ENCODE measurements around the gene SORCS3. TPM values are rescaled to one million over a fixed set of nuclear protein-coding genes. Genes with fewer than 3 reads are reported as not detected.

The SORCS3 gene
- polyA plus RNA-seq, 3 donors = not detected

GRCh38 chr10:105181626-105182025 is 540.5 kb downstream of the SORCS3 start:
- Histone ChIP-seq H3K4me1 (ENCODE audit: control insufficient read depth in 1 of 2, insufficient read depth in 2 of 2, low read length in 2 of 2) (no peaks in the 10 kb centered on the region), H4K20me1 (ENCODE audit: insufficient read depth, low read length) (no peaks in the 10 kb centered on the region), H3K27me3 (ENCODE audit: control insufficient read depth in 2 of 2, insufficient read depth in 2 of 2, low read length in 2 of 2) (no peaks in the 10 kb centered on the region), H3K9ac (ENCODE audit: insufficient read depth, low read length, poor library complexity, severe bottlenecking) (no peak overlapping the region), H3K4me2 (replicated peaks; ENCODE audit: extremely low read depth, low read length, poor library complexity, severe bottlenecking) (no peak overlapping the region), H3K27ac (ENCODE audit: low read depth in 1 of 2, low read length in 2 of 2) (no peak overlapping the region), H3K9me3 (replicated peaks in 1 of 2; ENCODE audit: control insufficient read depth in 1 of 2, insufficient read depth in 1 of 2, low read length in 2 of 2) (no peaks in the 10 kb centered on the region), H3K79me2 (ENCODE audit: insufficient read depth, low read length) (no peaks in the 10 kb centered on the region), H2AFZ (ENCODE audit: insufficient read depth, low read depth, low read length, poor library complexity, severe bottlenecking) (no peak overlapping the region), H3K36me3 (replicated peaks in 1 of 2; ENCODE audit: control insufficient read depth in 1 of 2, insufficient read depth in 2 of 2, low read length in 2 of 2) (no peaks in the 10 kb centered on the region), H3K4me3 (replicated peaks in 1 of 3; ENCODE audit: low read depth in 2 of 3, low read length in 3 of 3) (no peak overlapping the region)
- H3K4me1 Mint-ChIP-seq = no peaks in the 10 kb centered on the region
- no peak for DNase-seq
- H3K4me3 Mint-ChIP-seq = no peak overlapping the region
- H3K36me3 Mint-ChIP-seq = no peaks in the 10 kb centered on the region
- intact Hi-C loops (cut with micrococcal nuclease) = no loop called here
- H3K27ac Mint-ChIP-seq = no peak overlapping the region
- TF ChIP-seq CTCF (IDR thresholded peaks at IDR 0.05) = no peak
- H3K27me3 Mint-ChIP-seq (ENCODE audit: low read depth in 3 of 3) = no peaks in the 10 kb centered on the region
- H3K9me3 Mint-ChIP-seq = no peaks in the 10 kb centered on the region

- H3K4me3 Mint-ChIP-seq = no peak overlapping the region
- no peak for TF ChIP-seq CTCF (IDR thresholded peaks at IDR 0.05)
- no peak overlapping the region for H3K4me2 ChIP-seq (replicated peaks; ENCODE audit: extremely low read depth, low read length, poor library complexity, severe bottlenecking)
- intact Hi-C loops (cut with micrococcal nuclease) = no loop called here
- no peak for DNase-seq
- no peaks in the 10 kb centered on the region for H3K36me3 Mint-ChIP-seq
- H3K4me3 ChIP-seq (replicated peaks in 1 of 3; ENCODE audit: low read depth in 2 of 3, low read length in 3 of 3) = no peak overlapping the region
- no peaks in the 10 kb centered on the region for H3K4me1 Mint-ChIP-seq
- 95% methylated on average over 4 of the region's 4 CpGs for WGBS (ENCODE audit: insufficient coverage)
- H3K27me3 Mint-ChIP-seq (ENCODE audit: low read depth in 3 of 3) = peaks cover 0 to 3% (median 0%) of the 10 kb centered on the region in 3 donors
- H3K9me3 Mint-ChIP-seq = no peaks in the 10 kb centered on the region
- H3K9me3 ChIP-seq (replicated peaks in 1 of 2; ENCODE audit: control insufficient read depth in 1 of 2, insufficient read depth in 1 of 2, low read length in 2 of 2) = no peaks in the 10 kb centered on the region
- H3K4me1 ChIP-seq (ENCODE audit: control insufficient read depth in 1 of 2, insufficient read depth in 2 of 2, low read length in 2 of 2) = no peaks in the 10 kb centered on the region
- no peaks in the 10 kb centered on the region for H4K20me1 ChIP-seq (ENCODE audit: insufficient read depth, low read length)
- H3K36me3 ChIP-seq (replicated peaks in 1 of 2; ENCODE audit: control insufficient read depth in 1 of 2, insufficient read depth in 2 of 2, low read length in 2 of 2) = no peaks in the 10 kb centered on the region
- H2AFZ ChIP-seq (ENCODE audit: insufficient read depth, low read depth, low read length, poor library complexity, severe bottlenecking) = no peak overlapping the region
- no peaks in the 10 kb centered on the region for H3K27me3 ChIP-seq (ENCODE audit: control insufficient read depth in 2 of 2, insufficient read depth in 2 of 2, low read length in 2 of 2)
- no peaks in the 10 kb centered on the region for H3K79me2 ChIP-seq (ENCODE audit: insufficient read depth, low read length)
- H3K27ac ChIP-seq (ENCODE audit: low read depth in 1 of 2, low read length in 2 of 2) = no peak overlapping the region
- H3K27ac Mint-ChIP-seq = no peak overlapping the region
- no peak overlapping the region for H3K9ac ChIP-seq (ENCODE audit: insufficient read depth, low read length, poor library complexity, severe bottlenecking)
Observed at GRCh38 chr10:105183536-105183935, 542.4 kb downstream of the SORCS3 start.
